ENCODE measurements around the gene SLC26A8. TPM values are rescaled to one million over a fixed set of nuclear protein-coding genes. Genes with fewer than 3 reads are reported as not detected.
"Not testable (repeated sequence)": the region's sequence is repeated elsewhere in the genome, so short reads cannot be mapped to it uniquely, and the experiment has no call there.

SLC26A8 gene
- total RNA-seq, 4 donors from 2014 or later = 0.07 TPM; not detected in 3

GRCh38 chr6:36034441-36034840 lies 10.0 kb upstream of the SLC26A8 start:
- TF ChIP-seq POLR2A (IDR thresholded peaks at IDR 0.05) = no peak
- no peak for TF ChIP-seq CTCF (IDR thresholded peaks at IDR 0.05)
- Histone ChIP-seq H3K4me1 (peaks cover 4 to 13% of the 10 kb centered on the region in 2 donors), H3K36me3 (no peaks in the 10 kb centered on the region), H3K4me3 (no peak overlapping the region), H3K27me3 (no peaks in the 10 kb centered on the region), H3K9me3 (no peaks in the 10 kb centered on the region), H3K27ac (peak overlapping the region in 1 of 2 donors; percentile 29)
- intact Hi-C loops (cut with DNase I; ENCODE audit: low total_unique reads) = no loop called here
- no peak for DNase-seq

DNA sequence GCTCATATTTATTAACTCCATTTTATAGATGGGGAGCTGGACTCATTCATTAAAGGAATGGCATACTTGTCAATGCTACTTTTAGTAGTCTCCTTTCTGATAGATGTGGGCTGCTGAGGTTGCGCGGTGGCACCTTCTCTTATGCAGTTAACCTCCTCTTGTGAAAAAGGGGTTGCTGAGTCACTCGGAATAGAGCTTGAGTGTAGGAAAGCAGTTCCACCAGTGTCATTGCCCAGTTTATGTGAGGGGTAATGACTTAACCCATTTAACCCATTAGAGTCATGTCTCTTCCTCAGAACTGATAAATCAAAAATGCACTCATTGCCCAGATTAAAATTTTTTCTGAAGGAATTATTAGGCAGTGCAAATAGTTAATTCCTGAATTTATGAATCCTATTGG lies 9.5 kb upstream of the SLC26A8 start:
- no peak for DNase-seq
- H3K4me1 ChIP-seq = peaks cover 4 to 8% of the 10 kb centered on the region in 2 donors
- TF ChIP-seq CTCF (IDR thresholded peaks at IDR 0.05) (no peak), POLR2A (IDR thresholded peaks at IDR 0.05) (no peak)
- no peaks in the 10 kb centered on the region for H3K9me3 ChIP-seq
- no peaks in the 10 kb centered on the region for H3K36me3 ChIP-seq
- intact Hi-C loops (cut with DNase I; ENCODE audit: low total_unique reads) = no loop called here
- H3K27ac ChIP-seq = peak overlapping the region in 1 of 2 donors; percentile 29
- no peaks in the 10 kb centered on the region for H3K27me3 ChIP-seq
- H3K4me3 ChIP-seq = no peak overlapping the region

DNA sequence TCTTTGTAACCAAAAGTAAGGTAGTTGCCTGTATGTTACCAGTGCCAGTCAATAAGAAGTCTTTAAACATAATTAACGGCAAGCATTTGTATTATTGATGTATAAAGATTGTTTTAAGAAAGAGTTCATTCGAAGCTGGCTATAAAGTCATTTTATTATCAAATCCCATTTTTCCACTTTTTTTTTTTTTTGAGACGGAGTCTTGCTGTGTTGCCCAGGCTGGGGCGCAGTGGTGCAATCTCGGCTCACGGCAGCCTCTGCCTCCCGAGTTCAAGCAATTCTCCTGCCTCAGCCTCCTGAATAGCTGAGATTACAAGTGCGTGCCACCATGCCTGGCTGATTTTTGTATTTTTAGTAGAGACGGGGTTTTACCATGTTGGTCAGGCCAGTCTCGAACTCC lies 8.7 kb upstream of the SLC26A8 start:
- H3K4me1 ChIP-seq; H3K27ac ChIP-seq; intact Hi-C loops (cut with DNase I; ENCODE audit: low total_unique reads); DNase-seq; H3K27me3 ChIP-seq; H3K36me3 ChIP-seq; H3K4me3 ChIP-seq; H3K9me3 ChIP-seq: not testable (repeated sequence)

DNA sequence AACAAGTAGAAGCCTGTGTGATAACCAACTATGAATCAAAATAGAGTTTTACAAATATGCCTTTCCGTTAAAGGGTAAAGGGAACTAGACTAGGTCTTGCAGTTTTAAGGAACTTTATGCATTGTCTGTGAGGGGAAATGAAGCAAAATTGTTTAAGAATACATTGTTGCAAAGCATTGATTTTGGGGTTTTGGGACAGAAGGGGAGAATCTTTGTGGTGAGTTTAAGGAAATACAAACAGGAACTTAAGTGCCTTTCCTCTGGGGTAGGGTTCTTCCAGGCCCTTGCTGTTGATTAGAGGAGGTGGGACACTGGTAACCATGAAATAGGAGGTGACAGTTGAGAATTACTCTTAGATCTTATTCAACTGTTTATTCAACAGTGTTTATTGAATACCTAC lies 7.8 kb upstream of the SLC26A8 start:
- no peaks in the 10 kb centered on the region for H3K27me3 ChIP-seq
- no peak for DNase-seq
- TF ChIP-seq CTCF (IDR thresholded peaks at IDR 0.05) (no peak), POLR2A (IDR thresholded peaks at IDR 0.05) (no peak)
- no peak overlapping the region for H3K27ac ChIP-seq
- no peaks in the 10 kb centered on the region for H3K9me3 ChIP-seq
- intact Hi-C loops (cut with DNase I; ENCODE audit: low total_unique reads) = no loop called here
- no peaks in the 10 kb centered on the region for H3K4me1 ChIP-seq
- H3K36me3 ChIP-seq = no peaks in the 10 kb centered on the region
- no peak overlapping the region for H3K4me3 ChIP-seq

DNA sequence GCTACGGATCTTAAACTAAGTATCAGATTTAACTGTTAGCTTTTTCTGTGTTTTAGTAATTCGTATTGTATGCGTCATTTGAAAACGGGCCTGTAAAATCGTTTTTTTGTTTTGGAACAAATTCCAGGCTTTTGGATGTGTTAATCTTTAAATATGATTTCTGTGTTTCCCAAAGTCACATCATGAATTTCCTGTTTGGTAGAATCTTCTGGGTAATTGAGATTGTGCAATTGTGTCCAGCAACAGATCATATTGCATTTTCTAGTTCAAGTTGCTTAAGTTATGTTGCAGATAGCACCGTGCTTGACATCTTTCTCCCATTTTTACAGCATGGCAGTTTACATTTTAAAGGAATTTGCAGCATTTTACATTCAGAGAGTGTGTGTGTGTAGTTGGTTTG lies 5.0 kb upstream of the SLC26A8 start:
- TF ChIP-seq CTCF (IDR thresholded peaks at IDR 0.05) (no peak), POLR2A (IDR thresholded peaks at IDR 0.05) (no peak)
- Histone ChIP-seq H3K4me3 (peak overlapping the region; percentile 55 to 91), H3K27me3 (no peaks in the 10 kb centered on the region), H3K36me3 (no peaks in the 10 kb centered on the region), H3K4me1 (peaks cover 1 to 9% of the 10 kb centered on the region in 2 donors), H3K27ac (peak overlapping the region; percentile 86 to 94), H3K9me3 (no peaks in the 10 kb centered on the region)
- intact Hi-C loops (cut with DNase I; ENCODE audit: low total_unique reads) = loop anchor here (5.0 to 10.0 kb wide), 2 partner anchors 68 to 165 kb away; partner anchors contain the start of gene BRPF3
- no peak for DNase-seq

GRCh38 chr6:36028877-36029324 lies 4.5 kb upstream of the SLC26A8 start:
- Histone ChIP-seq H3K9me3 (no peaks in the 10 kb centered on the region), H3K27ac (peak overlapping the region; percentile 86 to 94), H3K4me1 (peaks cover 4 to 9% of the 10 kb centered on the region in 2 donors), H3K27me3 (no peaks in the 10 kb centered on the region), H3K36me3 (no peaks in the 10 kb centered on the region), H3K4me3 (peak overlapping the region; percentile 55 to 91)
- peak; percentile 36 to 71 for DNase-seq
- TF ChIP-seq CTCF (IDR thresholded peaks at IDR 0.05) (no peak), POLR2A (IDR thresholded peaks at IDR 0.05) (peak in 1 of 2 donors; percentile 18)
- intact Hi-C loops (cut with DNase I; ENCODE audit: low total_unique reads) = loop anchor here (5.0 to 10.0 kb wide), 2 partner anchors 68 to 166 kb away; partner anchors contain the start of gene BRPF3
